H1 (cell line): ENCODE results near the gene TMEM164. TPM values are rescaled to one million over a fixed set of nuclear protein-coding genes. Genes with fewer than 3 reads are reported as not detected.

Source experiments
- CHD2 ChIP-seq: IDR thresholded peaks from 2 replicates; pipeline ENCODE4 v1.6.1; 2012; ENCODE audit warnings: low read length, improper control_type of control experiment
- NRF1 ChIP-seq: IDR thresholded peaks from 2 replicates; pipeline ENCODE4 v1.6.1; 2011; ENCODE audit warnings: mild to moderate bottlenecking, low read depth, low read length, improper control_type of control experiment
- POLR2A ChIP-seq, 2 experiments: IDR thresholded peaks; 1 replicate in 1 of 2; 2 replicates in 1 of 2; pipeline ENCODE4 v1.6.1; 2011; ENCODE audit warnings: low read depth in 2 of 2, low read length in 2 of 2, mild to moderate bottlenecking in 2 of 2; ENCODE audit errors: control extremely low read depth in 1 of 2
- POLR2AphosphoS5 ChIP-seq: IDR thresholded peaks from 2 replicates; pipeline ENCODE4 v1.6.1; 2011; ENCODE audit warnings: low read depth, low read length
- RXRA ChIP-seq: IDR thresholded peaks from 2 replicates; pipeline ENCODE4 v1.6.1; 2011; ENCODE audit warnings: low read depth, mild to moderate bottlenecking, low read length, moderate library complexity; ENCODE audit not compliant: insufficient read depth
- SP1 ChIP-seq: IDR thresholded peaks from 2 replicates; pipeline ENCODE4 v1.6.1; 2011; ENCODE audit warnings: low read depth, low read length
- ZNF274 ChIP-seq: IDR thresholded peaks from 2 replicates; pipeline ENCODE4 v1.7.0; 2012; ENCODE audit warnings: low read length, borderline replicate concordance; ENCODE audit errors: extremely low read depth
- polyA plus RNA-seq, 7 experiments: library from polyadenylated mRNA; depleted of rRNA in 3 of 7; stranded (reverse) in 5 of 7; unstranded in 2 of 7; fragments of >200 nt in 5 of 7; fragments of 200-250 nt in 2 of 7; gene quantifications; 1 replicate in 5 of 7; 2 replicates in 1 of 7; 4 replicates in 1 of 7; pipeline versions ENCODE4 v1.2.1 to v1.2.3, GENCODE V29; 2011 to 2013; ENCODE audit warnings: missing spikeins in 2 of 7, mixed read lengths in 2 of 7
- total RNA-seq: library from RNA; stranded (reverse); fragmentation: NEBNext Ultra II Directional; extraction: Animal tissue kit (Norgen Biotek cat#: 25700); gene quantifications from 2 replicates; pipeline ENCODE4 v1.2.1, GENCODE V29; 2021

Gene TMEM164
- total and polyA plus RNA-seq, 2 of the 8 experiments (the other 6 are each of a cell fraction or from before 2014, with no cell fraction given), result 7.3 to 14.8 TPM

GRCh38 chrX:110136136-110136535, 133.2 kb downstream of the TMEM164 start (continued):
- TF ChIP-seq SP1 (no peak), POLR2A (IDR thresholded peaks at IDR 0.05; ENCODE audit: control extremely low read depth in 1 of 2, low read depth in 2 of 2, low read length in 2 of 2) (no peak), NRF1 (no peak), POLR2AphosphoS5 (no peak), CHD2 (no peak), ZNF274 (no peak), RXRA (no peak)
